Subcutaneous abdominal adipose tissue (tissue), 5 donors: ENCODE results near the gene CCNY.

Source experiments
- H3K27ac ChIP-seq: one replicate; pipeline ENCODE4 v1.7.0; 2013; ENCODE audit warnings: low read depth, mild to moderate bottlenecking, inconsistent platforms, low read length, moderate library complexity
- H3K27me3 ChIP-seq, 5 donors: one replicate each; pipeline ENCODE4 v1.7.0; 2013; ENCODE audit warnings: low read length in 5 of 5, inconsistent platforms in 1 of 5; ENCODE audit not compliant: control insufficient read depth in 5 of 5, insufficient read depth in 4 of 5
- H3K36me3 ChIP-seq, 5 donors: one replicate each; pipeline ENCODE4 v1.7.0; 2013; ENCODE audit warnings: low read length in 5 of 5; ENCODE audit not compliant: control insufficient read depth in 5 of 5, insufficient read depth in 5 of 5
- H3K4me1 ChIP-seq, 5 donors: one replicate each; pipeline ENCODE4 v1.7.0; 2013; ENCODE audit warnings: low read length in 5 of 5, mild to moderate bottlenecking in 3 of 5, moderate library complexity in 1 of 5; ENCODE audit not compliant: control insufficient read depth in 5 of 5, insufficient read depth in 5 of 5
- H3K4me3 ChIP-seq, 5 donors: one replicate each; pipeline ENCODE4 v1.7.0; 2013; ENCODE audit warnings: low read length in 5 of 5, low read depth in 1 of 5
- H3K9ac ChIP-seq, 5 donors: one replicate each; pipeline ENCODE4 v1.7.0; 2013; ENCODE audit warnings: low read length in 5 of 5, mild to moderate bottlenecking in 4 of 5, moderate library complexity in 3 of 5
- H3K9me3 ChIP-seq, 5 donors: one replicate each; pipeline ENCODE4 v1.7.0; 2013; ENCODE audit warnings: low read length in 5 of 5; ENCODE audit not compliant: control insufficient read depth in 5 of 5
- donor health status: healthy.
- donor health status: healthy.
- donor health status: healthy.
- donor health status: healthy.
- donor health status: healthy.

The CCNY gene

GRCh38 chr10:35540296-35541164 lies 204.2 kb downstream of the CCNY start:
- Histone ChIP-seq H3K27ac (no peak overlapping the region), H3K9ac (no peak overlapping the region), H3K4me3 (no peak overlapping the region), H3K36me3 (peaks cover 9 to 34% (median 15%) of the 10 kb centered on the region in 5 donors), H3K27me3 (no peaks in the 10 kb centered on the region), H3K9me3 (peaks cover 0 to 2% (median 0%) of the 10 kb centered on the region in 5 donors), H3K4me1 (peaks cover 0 to 7% (median 0%) of the 10 kb centered on the region in 5 donors)

GRCh38 chr10:35541720-35542119 lies 205.4 kb downstream of the CCNY start:
- Histone ChIP-seq H3K9me3 (peaks cover 0 to 2% (median 0%) of the 10 kb centered on the region in 5 donors), H3K4me3 (no peak overlapping the region), H3K36me3 (peaks cover 7 to 28% (median 15%) of the 10 kb centered on the region in 5 donors), H3K9ac (no peak overlapping the region), H3K4me1 (peaks cover 0 to 15% (median 6%) of the 10 kb centered on the region in 5 donors), H3K27ac (no peak overlapping the region), H3K27me3 (no peaks in the 10 kb centered on the region)

GRCh38 chr10:35542303-35542702 lies 206.0 kb downstream of the CCNY start:
- H3K27me3 ChIP-seq = no peaks in the 10 kb centered on the region
- peaks cover 0 to 20% (median 9%) of the 10 kb centered on the region in 5 donors for H3K4me1 ChIP-seq
- no peak overlapping the region for H3K4me3 ChIP-seq
- H3K9me3 ChIP-seq = no peaks in the 10 kb centered on the region
- peaks cover 7 to 28% (median 16%) of the 10 kb centered on the region in 5 donors for H3K36me3 ChIP-seq
- H3K27ac ChIP-seq = no peak overlapping the region
- no peak overlapping the region for H3K9ac ChIP-seq

GRCh38 chr10:35545079-35545657 lies 208.9 kb downstream of the CCNY start:
- Histone ChIP-seq H3K9ac (no peak overlapping the region), H3K27ac (no peak overlapping the region)

GRCh38 chr10:35545878-35546590 lies 209.7 kb downstream of the CCNY start:
- H3K36me3 ChIP-seq = peaks cover 7 to 43% (median 26%) of the 10 kb centered on the region in 5 donors

More at GRCh38 chr10:35545079-35545657, 208.9 kb downstream of the CCNY start:
- peaks cover 7 to 42% (median 26%) of the 10 kb centered on the region in 5 donors for H3K36me3 ChIP-seq
- no peaks in the 10 kb centered on the region for H3K27me3 ChIP-seq
- no peak overlapping the region for H3K4me3 ChIP-seq
- H3K9me3 ChIP-seq = no peaks in the 10 kb centered on the region
- peaks cover 0 to 21% (median 9%) of the 10 kb centered on the region in 5 donors for H3K4me1 ChIP-seq

GRCh38 chr10:35546824-35547225 lies 210.5 kb downstream of the CCNY start:
- Histone ChIP-seq H3K27ac (no peak overlapping the region), H3K36me3 (peaks cover 5 to 41% (median 26%) of the 10 kb centered on the region in 5 donors)

More at GRCh38 chr10:35545878-35546590, 209.7 kb downstream of the CCNY start:
- Histone ChIP-seq H3K4me3 (no peak overlapping the region), H3K4me1 (peaks cover 0 to 14% (median 9%) of the 10 kb centered on the region in 5 donors), H3K9ac (peak overlapping the region in 1 of 5 donors; percentile 4), H3K27ac (no peak overlapping the region), H3K9me3 (no peaks in the 10 kb centered on the region), H3K27me3 (no peaks in the 10 kb centered on the region)

GRCh38 chr10:35552650-35553342 lies 216.5 kb downstream of the CCNY start:
- H3K9ac ChIP-seq = no peak overlapping the region
- no peaks in the 10 kb centered on the region for H3K4me1 ChIP-seq
- no peak overlapping the region for H3K27ac ChIP-seq
- H3K9me3 ChIP-seq = no peaks in the 10 kb centered on the region
- no peak overlapping the region for H3K4me3 ChIP-seq
- H3K36me3 ChIP-seq = peaks cover 6 to 31% (median 28%) of the 10 kb centered on the region in 5 donors
- H3K27me3 ChIP-seq = no peaks in the 10 kb centered on the region

More at GRCh38 chr10:35546824-35547225, 210.5 kb downstream of the CCNY start:
- Histone ChIP-seq H3K27me3 (no peaks in the 10 kb centered on the region), H3K4me1 (peaks cover 0 to 14% (median 9%) of the 10 kb centered on the region in 5 donors), H3K9me3 (no peaks in the 10 kb centered on the region), H3K9ac (no peak overlapping the region), H3K4me3 (no peak overlapping the region)

- H3K4me1 ChIP-seq = no peaks in the 10 kb centered on the region
- H3K36me3 ChIP-seq = peaks cover 6 to 31% (median 28%) of the 10 kb centered on the region in 5 donors
- no peak overlapping the region for H3K4me3 ChIP-seq
- no peak overlapping the region for H3K27ac ChIP-seq
- no peak overlapping the region for H3K9ac ChIP-seq
- no peaks in the 10 kb centered on the region for H3K27me3 ChIP-seq
- H3K9me3 ChIP-seq = no peaks in the 10 kb centered on the region
Observed at GRCh38 chr10:35554036-35554435, 217.7 kb downstream of the CCNY start.

GRCh38 chr10:35554461-35555056 lies 218.2 kb downstream of the CCNY start:
- H3K36me3 ChIP-seq = peaks cover 6 to 30% (median 24%) of the 10 kb centered on the region in 5 donors
- no peak overlapping the region for H3K9ac ChIP-seq
- H3K4me1 ChIP-seq = no peaks in the 10 kb centered on the region
- no peaks in the 10 kb centered on the region for H3K9me3 ChIP-seq
- no peak overlapping the region for H3K4me3 ChIP-seq
- H3K27me3 ChIP-seq = no peaks in the 10 kb centered on the region
- H3K27ac ChIP-seq = no peak overlapping the region
